H9 (cell line): ENCODE results near the gene WASHC3. TPM values are rescaled to one million over a fixed set of nuclear protein-coding genes. Genes with fewer than 3 reads are reported as not detected.

Experiments
- DNase-seq: peaks from one replicate; pipeline ENCODE4 v3.0.0-alpha.2; 2017
- H2AFZ ChIP-seq: one replicate; pipeline ENCODE4 v1.6.1; 2013; ENCODE audit warnings: mild to moderate bottlenecking, low read length, control low read depth, moderate library complexity
- H2AK5ac ChIP-seq: 2 replicates; pipeline ENCODE4 v1.6.1; 2013; ENCODE audit warnings: low read length, control low read depth, mixed read lengths; ENCODE audit not compliant: insufficient read length
- H2BK120ac ChIP-seq: one replicate; pipeline ENCODE4 v1.6.1; 2013; ENCODE audit warnings: low read depth, mild to moderate bottlenecking, low read length, control low read depth, inconsistent platforms; ENCODE audit not compliant: poor library complexity, severe bottlenecking
- H2BK12ac ChIP-seq: 2 replicates; pipeline ENCODE4 v1.6.1; 2013; ENCODE audit warnings: low read length, control low read depth, mixed read lengths, low read depth; ENCODE audit not compliant: insufficient read length
- H2BK15ac ChIP-seq: 2 replicates; pipeline ENCODE4 v1.6.1; 2013; ENCODE audit warnings: low read depth, low read length, control low read depth
- H2BK20ac ChIP-seq: one replicate; pipeline ENCODE4 v1.6.1; 2013; ENCODE audit warnings: low read depth, mild to moderate bottlenecking, low read length, control low read depth, inconsistent platforms; ENCODE audit not compliant: poor library complexity, severe bottlenecking
- H2BK5ac ChIP-seq: 2 replicates; pipeline ENCODE4 v1.6.1; 2013; ENCODE audit warnings: low read length, control low read depth, mixed read lengths; ENCODE audit not compliant: insufficient read length
- H3K14ac ChIP-seq: 2 replicates; pipeline ENCODE4 v1.6.1; 2013; ENCODE audit warnings: low read length, control low read depth; ENCODE audit not compliant: insufficient read depth
- H3K18ac ChIP-seq: 2 replicates; pipeline ENCODE4 v1.6.1; 2013; ENCODE audit warnings: low read depth, mild to moderate bottlenecking, mixed read lengths, low read length, control low read depth; ENCODE audit not compliant: insufficient read length
- H3K23ac ChIP-seq: 2 replicates; pipeline ENCODE4 v1.6.1; 2013; ENCODE audit warnings: low read length, control low read depth, mixed read lengths, low read depth; ENCODE audit not compliant: insufficient read length
- H3K23me2 ChIP-seq: 2 replicates; pipeline ENCODE4 v1.6.1; 2013; ENCODE audit warnings: low read depth, mild to moderate bottlenecking, mixed read lengths, low read length, control low read depth; ENCODE audit not compliant: insufficient read length, poor library complexity, severe bottlenecking
- H3K27ac ChIP-seq: 2 replicates; pipeline ENCODE4 v1.5.1; 2013; ENCODE audit warnings: low read length, control low read depth, mixed read lengths, low read depth; ENCODE audit not compliant: insufficient read length
- H3K27me3 ChIP-seq: 2 replicates; pipeline ENCODE4 v1.6.1; 2013; ENCODE audit warnings: low read length, control low read depth, inconsistent platforms; ENCODE audit not compliant: insufficient read depth
- H3K4ac ChIP-seq: 2 replicates; pipeline ENCODE4 v1.6.1; 2013; ENCODE audit warnings: low read depth, mild to moderate bottlenecking, control low read depth, inconsistent platforms, low read length, moderate library complexity
- H3K4me1 ChIP-seq: 2 replicates; pipeline ENCODE4 v1.6.1; 2013; ENCODE audit warnings: low read length, control low read depth, inconsistent platforms; ENCODE audit not compliant: insufficient read depth
- H3K4me2 ChIP-seq: 2 replicates; pipeline ENCODE4 v1.6.1; 2013; ENCODE audit warnings: low read length, control low read depth, mixed read lengths; ENCODE audit not compliant: insufficient read length, insufficient read depth
- H3K56ac ChIP-seq: 2 replicates; pipeline ENCODE4 v1.6.1; 2013; ENCODE audit warnings: low read depth, mild to moderate bottlenecking, mixed read lengths, low read length, control low read depth; ENCODE audit not compliant: insufficient read length
- H3K79me1 ChIP-seq: 2 replicates; pipeline ENCODE4 v1.6.1; 2013; ENCODE audit warnings: low read depth, mild to moderate bottlenecking, moderate library complexity, low read length, control low read depth, inconsistent platforms; ENCODE audit not compliant: insufficient read depth, poor library complexity, severe bottlenecking
- H3K79me2 ChIP-seq: 2 replicates; pipeline ENCODE4 v1.6.1; 2013; ENCODE audit warnings: low read length, control low read depth, inconsistent platforms; ENCODE audit not compliant: insufficient read depth
- H3K9ac ChIP-seq: 2 replicates; pipeline ENCODE4 v1.6.1; 2013; ENCODE audit warnings: low read length, control low read depth, mixed read lengths; ENCODE audit not compliant: insufficient read length; ENCODE audit errors: extremely low read depth
- H3K9me3 ChIP-seq: one replicate; pipeline ENCODE4 v1.6.1; 2013; ENCODE audit warnings: low read depth, low read length, inconsistent platforms; ENCODE audit not compliant: control insufficient read depth
- H3T11ph ChIP-seq: one replicate; pipeline ENCODE4 v1.6.1; 2013; ENCODE audit warnings: mild to moderate bottlenecking, low read length, control low read depth, inconsistent platforms
- H4K20me1 ChIP-seq: one replicate; pipeline ENCODE4 v1.6.1; 2013; ENCODE audit not compliant: control insufficient read depth, insufficient read length, insufficient read depth
- H4K5ac ChIP-seq: 2 replicates; pipeline ENCODE4 v1.6.1; 2013; ENCODE audit warnings: low read depth, mild to moderate bottlenecking, mixed read lengths, low read length, control low read depth; ENCODE audit not compliant: insufficient read length
- H4K8ac ChIP-seq: replicated peaks from 2 replicates; pipeline ENCODE4 v1.6.1; 2013; ENCODE audit warnings: low read length, control low read depth, mixed read lengths, low read depth; ENCODE audit not compliant: insufficient read length
- H4K91ac ChIP-seq: 2 replicates; pipeline ENCODE4 v1.6.1; 2013; ENCODE audit warnings: low read depth, mild to moderate bottlenecking, moderate library complexity, mixed read lengths, low read length, control low read depth; ENCODE audit not compliant: insufficient read length
- H3K27ac Mint-ChIP-seq, 3 experiments: 2 replicates in 2 of 3; 3 replicates in 1 of 3; pipeline ENCODE4 v1.8.0; 2020 to 2021; ENCODE audit warnings: mixed read lengths in 3 of 3, mild to moderate bottlenecking in 1 of 3, moderate library complexity in 1 of 3
- H3K27me3 Mint-ChIP-seq: 2 replicates; pipeline ENCODE4 v1.8.0; 2021; ENCODE audit warnings: low read depth, mild to moderate bottlenecking, moderate library complexity, mixed read lengths
- H3K36me3 Mint-ChIP-seq, 3 experiments: 2 replicates in 2 of 3; 3 replicates in 1 of 3; pipeline ENCODE4 v1.8.0; 2020 to 2021; ENCODE audit warnings: low read depth in 3 of 3, mixed read lengths in 3 of 3; ENCODE audit not compliant: insufficient read depth in 1 of 3
- H3K4me1 Mint-ChIP-seq, 2 experiments: 2 replicates each; pipeline ENCODE4 v1.8.0; 2020; ENCODE audit warnings: mixed read lengths in 2 of 2
- H3K4me3 Mint-ChIP-seq, 2 experiments: 2 replicates in 1 of 2; 3 replicates in 1 of 2; pipeline ENCODE4 v1.8.0; 2020 to 2021; ENCODE audit warnings: mild to moderate bottlenecking in 2 of 2, mixed read lengths in 2 of 2, moderate library complexity in 1 of 2
- H3K9me3 Mint-ChIP-seq, 2 experiments: 2 replicates in 1 of 2; 3 replicates in 1 of 2; pipeline ENCODE4 v1.8.0; 2020; ENCODE audit warnings: mild to moderate bottlenecking in 2 of 2, mixed read lengths in 2 of 2, moderate library complexity in 1 of 2
- CTCF ChIP-seq: fragments of 200-600 bp; sonication (generic); conservative IDR thresholded peaks from 3 replicates; pipeline ENCODE4 v1.8.0; 2021; ENCODE audit warnings: antibody characterized with exemption, mild to moderate bottlenecking
- WGBS: extraction: QIAGEN DNeasy Blood & Tissue Kit; methylation state at CpG from one replicate; pipeline ENCODE4 v1.1.7; 2013; ENCODE audit warnings: missing lambda C conversion rate, low lambda C conversion rate, mixed read lengths; ENCODE audit not compliant: insufficient read length; ENCODE audit errors: extremely low coverage; 5-methylcytosine and 5-hydroxymethylcytosine counted together
- total RNA-seq: library from RNA; stranded (reverse); gene quantifications from 2 replicates; pipeline ENCODE4 v1.2.1, GENCODE V29; 2021

The WASHC3 gene
- total RNA-seq, 1 experiment from 2014 or later: 14.1 TPM

GRCh38 chr12:101963697-101964096 lies 98.1 kb downstream of the WASHC3 start:
- Histone ChIP-seq H3K18ac (no peak overlapping the region), H3K9ac (no peak overlapping the region), H2BK15ac (no peak overlapping the region), H3K4me2 (no peak overlapping the region), H2BK20ac (no peak overlapping the region), H2BK12ac (no peak overlapping the region), H2AFZ (no peak overlapping the region), H3K23ac (no peak overlapping the region), H3K79me2 (no peaks in the 10 kb centered on the region), H2BK5ac (no peak overlapping the region), H2AK5ac (no peak overlapping the region), H4K5ac (no peak overlapping the region), H3K9me3 (no peaks in the 10 kb centered on the region), H3K56ac (no peak overlapping the region), H3K27me3 (no peaks in the 10 kb centered on the region), H4K20me1 (no peaks in the 10 kb centered on the region), H3K79me1 (no peaks in the 10 kb centered on the region), H3K4me1 (no peaks in the 10 kb centered on the region), H3K14ac (no peak overlapping the region), H4K8ac (no peak overlapping the region), H3K23me2 (no peaks in the 10 kb centered on the region), H4K91ac (no peak overlapping the region), H3K4ac (no peak overlapping the region), H3K27ac (no peak overlapping the region), H3T11ph (no peak overlapping the region), H2BK120ac (no peak overlapping the region)
- WGBS: no CpG with 5 or more reads among the region's 1 CpG
- TF ChIP-seq CTCF: no peak
- no peak overlapping the region for H3K27ac Mint-ChIP-seq
- no peak overlapping the region for H3K4me3 Mint-ChIP-seq
- H3K9me3 Mint-ChIP-seq: peaks cover 9 to 12% of the 10 kb centered on the region in 2 experiments
- no peaks in the 10 kb centered on the region for H3K4me1 Mint-ChIP-seq
- H3K36me3 Mint-ChIP-seq: peaks cover 0 to 4% (median 4%) of the 10 kb centered on the region in 3 experiments; a peak in 2 of 7 replicates
- no peaks in the 10 kb centered on the region for H3K27me3 Mint-ChIP-seq
- DNase-seq: no peak

Other genes starting within 250 kb of the WASHC3 start
- gene GNPTAB, start 231.0 kb downstream of the WASHC3 start, total RNA-seq: 42.8 and 44.3 TPM in 2 replicates
- gene DRAM1, start 184.4 kb downstream of the WASHC3 start, total RNA-seq: 6.3 and 6.5 TPM in 2 replicates
- 62.5 and 62.8 TPM in 2 replicates for gene NUP37, start 58.1 kb upstream of the WASHC3 start, total RNA-seq
- 29.0 and 32.1 TPM in 2 replicates for gene PARPBP, start 58.2 kb upstream of the WASHC3 start, total RNA-seq
- not detected in 2 replicates for gene PMCH, start 135.8 kb upstream of the WASHC3 start, total RNA-seq